NCI-H774 (cell line): ENCODE measurements around the gene KDM4B.
"Not testable (repeated sequence)": the region's sequence is repeated elsewhere in the genome, so short reads cannot be mapped to it uniquely, and the experiment has no call there.

ENCODE experiments used
- DNase-seq: peaks from one replicate; lab custom pipeline; 2025; lab: John Stamatoyannopoulos, UW

Gene KDM4B

GRCh38 chr19:4967738-4968461 lies 1.0 kb upstream of the KDM4B start:
- DNase-seq, result no peak

- no peak for DNase-seq
These were observed 419 bp downstream of the KDM4B start for GRCh38 chr19:4969292-4969771.

GRCh38 chr19:4969772-4970531 lies 1.0 kb downstream of the KDM4B start:
- no peak for DNase-seq

- DNase-seq, result no peak
These were observed 1.9 kb downstream of the KDM4B start for GRCh38 chr19:4970558-4971423.

- DNase-seq, result no peak
These were observed 2.5 kb downstream of the KDM4B start for GRCh38 chr19:4971424-4971793.

- no peak for DNase-seq
These were observed 3.0 kb downstream of the KDM4B start for GRCh38 chr19:4971816-4972495.

- no peak for DNase-seq
These were observed 3.8 kb downstream of the KDM4B start for GRCh38 chr19:4972509-4973230.

- DNase-seq, result no peak
These were observed 6.1 kb downstream of the KDM4B start for GRCh38 chr19:4974880-4975469.

- DNase-seq, result not testable (repeated sequence)
These were observed 6.7 kb downstream of the KDM4B start for GRCh38 chr19:4975601-4976000.

- no peak for DNase-seq
These were observed 7.7 kb downstream of the KDM4B start for GRCh38 chr19:4976401-4977298.

- DNase-seq, result no peak
These were observed 8.6 kb downstream of the KDM4B start for GRCh38 chr19:4977299-4978174.

- DNase-seq, result no peak
These were observed 10.4 kb downstream of the KDM4B start for GRCh38 chr19:4979211-4979807.

GRCh38 chr19:4980067-4980466 lies 11.2 kb downstream of the KDM4B start:
- DNase-seq, result no peak

- DNase-seq, result no peak
These were observed 12.1 kb downstream of the KDM4B start for GRCh38 chr19:4980838-4981680.

- DNase-seq, result no peak
These were observed 12.7 kb downstream of the KDM4B start for GRCh38 chr19:4981681-4981958.

GRCh38 chr19:4983346-4984105 lies 14.6 kb downstream of the KDM4B start:
- DNase-seq, result no peak

- no peak for DNase-seq
These were observed 15.1 kb downstream of the KDM4B start for GRCh38 chr19:4984106-4984380.
